ENCODE data around the gene MYO9A. TPM values are rescaled to one million over a fixed set of nuclear protein-coding genes. Genes with fewer than 3 reads are reported as not detected.

The MYO9A gene
- polyA plus RNA-seq, 3 donors, result 32.6 to 38.1 (median 34.2) TPM

- no peak for DNase-seq (ENCODE audit: extremely low read depth in 1 of 11, low read depth in 9 of 11, low spot score in 4 of 11)
Observed at GRCh38 chr15:72146934-72147333, 29.0 kb upstream of the MYO9A start.

- no peak for DNase-seq (ENCODE audit: extremely low read depth in 1 of 11, low read depth in 9 of 11, low spot score in 4 of 11)
Observed at GRCh38 chr15:72146221-72146620, 28.3 kb upstream of the MYO9A start.

DNA sequence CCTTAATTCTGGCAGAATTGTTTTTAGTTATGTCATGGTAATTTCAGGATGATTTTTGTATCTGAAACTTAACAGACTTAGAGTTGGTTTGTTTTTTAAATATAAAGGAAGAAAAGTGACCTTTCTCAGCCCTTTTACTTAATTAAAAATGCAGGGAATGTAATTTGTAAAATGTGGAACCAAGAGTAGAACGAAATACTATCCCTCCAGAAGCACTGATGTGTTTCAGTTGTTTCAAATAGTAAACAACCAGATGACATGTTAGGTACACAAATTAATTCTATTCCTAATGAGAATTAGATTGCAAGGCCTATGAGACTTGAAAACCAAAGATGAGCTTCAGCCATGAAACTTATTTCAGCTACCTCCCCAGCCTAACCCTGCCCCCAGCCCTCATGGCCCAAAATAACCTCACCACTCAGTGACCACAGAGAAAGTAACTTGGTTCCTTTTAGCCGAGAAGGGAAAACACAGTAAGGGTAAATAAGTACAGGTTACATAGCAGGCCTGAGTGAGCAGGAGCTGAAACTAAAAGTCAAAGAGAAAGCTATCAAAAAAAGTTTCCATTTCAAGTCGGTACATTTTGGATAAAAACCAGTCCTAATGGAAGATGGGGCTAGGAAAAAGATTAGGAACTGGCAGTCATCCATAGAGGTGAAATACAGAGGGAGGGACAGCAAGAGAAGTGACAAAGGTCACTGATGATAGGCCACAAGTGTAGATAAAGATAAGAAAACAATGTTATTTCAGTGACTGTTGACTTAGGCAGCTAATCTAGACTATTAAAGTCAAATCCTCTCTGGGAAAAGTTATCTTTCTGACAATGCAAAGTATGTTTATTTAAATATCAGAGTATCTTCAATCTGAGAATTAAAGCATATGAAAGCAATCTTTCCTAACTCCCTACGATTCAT lies 23.5 kb upstream of the MYO9A start:
- no peak for DNase-seq (ENCODE audit: extremely low read depth in 1 of 11, low read depth in 9 of 11, low spot score in 4 of 11)

DNA sequence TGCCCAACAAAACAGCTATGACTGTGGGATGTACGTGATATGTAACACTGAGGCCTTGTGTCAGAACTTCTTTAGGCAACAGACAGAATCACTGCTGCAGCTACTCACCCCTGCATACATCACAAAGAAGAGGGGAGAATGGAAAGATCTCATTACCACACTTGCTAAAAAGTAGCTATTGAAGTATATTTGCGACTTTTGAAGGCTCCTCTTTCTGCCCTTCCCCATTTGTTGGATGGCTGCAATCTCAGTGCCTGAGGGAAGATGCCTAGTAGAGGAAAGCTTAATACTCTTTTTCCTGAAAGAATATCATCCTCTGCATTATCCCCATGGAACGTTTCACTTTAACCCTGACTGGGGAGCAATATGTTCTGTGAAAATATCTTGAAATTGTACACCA lies 22.1 kb upstream of the MYO9A start:
- DNase-seq (ENCODE audit: extremely low read depth in 1 of 11, low read depth in 9 of 11, low spot score in 4 of 11), result no peak

GRCh38 chr15:72139667-72140066 lies 21.7 kb upstream of the MYO9A start:
- no peak for DNase-seq (ENCODE audit: extremely low read depth in 1 of 11, low read depth in 9 of 11, low spot score in 4 of 11)

DNA sequence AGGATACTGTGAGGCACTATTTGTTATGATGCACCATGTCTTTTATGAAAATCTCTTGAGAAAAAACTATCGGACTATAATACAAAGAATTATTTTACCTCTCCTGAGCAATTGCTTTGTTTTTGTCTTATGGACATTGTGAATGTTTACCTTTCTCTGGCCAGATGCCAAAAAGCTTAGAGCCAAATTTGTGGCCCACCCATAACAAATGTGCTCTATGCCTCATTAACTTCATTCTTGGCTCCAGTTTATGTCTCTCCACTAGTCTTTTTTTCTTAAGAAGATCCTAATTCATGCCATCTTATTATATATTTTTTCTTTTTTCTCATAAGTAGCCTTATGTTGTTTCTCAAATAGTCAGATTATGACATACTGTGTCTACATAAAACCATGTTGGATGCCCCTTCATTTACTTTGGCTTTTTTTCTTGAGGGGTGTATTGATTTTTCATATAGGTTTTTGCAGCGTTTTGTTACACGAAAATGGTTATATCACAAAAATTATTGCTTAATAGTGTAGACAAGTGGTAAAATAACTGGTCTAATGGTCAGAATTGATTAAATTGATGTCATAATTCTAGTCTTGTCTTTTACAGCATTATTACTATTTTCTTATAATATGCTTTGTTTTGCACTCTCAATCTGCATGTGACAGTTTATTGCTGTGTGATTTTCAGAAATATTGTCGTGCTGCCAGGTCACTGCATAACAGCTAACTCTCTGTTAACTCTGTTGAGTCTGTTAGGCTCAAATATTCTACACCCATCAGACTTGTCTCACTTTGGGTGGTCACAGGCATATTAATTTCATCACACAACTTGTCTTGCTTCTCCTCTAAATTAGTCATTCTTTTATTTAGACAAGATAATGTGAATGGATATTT lies 18.5 kb upstream of the MYO9A start:
- DNase-seq (ENCODE audit: extremely low read depth in 1 of 11, low read depth in 9 of 11, low spot score in 4 of 11), result peak in 4 of 11 donors; percentile 25 to 46 (median 32)

- no peak for DNase-seq (ENCODE audit: extremely low read depth in 1 of 11, low read depth in 9 of 11, low spot score in 4 of 11)
Observed at GRCh38 chr15:72135719-72136118, 17.8 kb upstream of the MYO9A start.

DNA sequence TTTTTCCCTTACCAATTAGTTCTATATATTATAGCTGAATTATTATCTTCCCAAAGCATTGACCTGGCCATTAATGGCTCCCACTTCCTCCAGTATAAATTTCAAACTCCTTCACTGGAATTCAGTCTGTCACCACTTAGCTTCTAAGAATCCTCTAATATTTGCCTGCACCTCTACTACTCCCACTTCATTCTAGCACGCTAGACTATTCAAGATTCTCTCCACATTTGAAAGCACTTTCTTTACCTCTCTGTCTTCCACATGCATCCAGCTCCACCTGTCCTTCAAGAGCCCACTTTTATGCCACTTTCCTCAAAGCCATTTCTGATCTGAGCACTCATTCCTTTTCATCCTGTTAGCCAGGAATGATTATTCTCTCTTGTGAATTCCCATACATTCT lies 15.3 kb upstream of the MYO9A start:
- DNase-seq (ENCODE audit: extremely low read depth in 1 of 11, low read depth in 9 of 11, low spot score in 4 of 11), result no peak

DNA sequence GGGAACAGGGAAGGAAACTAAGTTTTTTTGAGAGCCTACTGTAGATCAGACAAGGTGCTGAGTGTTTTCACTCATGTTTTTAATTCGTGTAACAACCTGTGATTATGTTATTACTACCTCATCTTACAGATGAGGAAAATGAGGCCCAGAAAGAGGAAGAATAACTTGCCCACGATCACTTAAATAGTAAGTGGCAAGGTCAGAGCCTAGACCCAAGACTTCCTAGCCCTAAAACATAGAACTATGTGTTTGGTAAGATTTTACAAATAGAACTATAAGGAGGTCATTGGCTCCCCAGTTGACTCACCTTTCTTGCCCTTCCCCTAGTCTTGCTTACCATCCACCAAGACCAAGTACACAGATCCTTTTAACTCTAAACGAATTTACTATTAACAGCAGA lies 14.0 kb upstream of the MYO9A start:
- DNase-seq (ENCODE audit: extremely low read depth in 1 of 11, low read depth in 9 of 11, low spot score in 4 of 11), result no peak

DNA sequence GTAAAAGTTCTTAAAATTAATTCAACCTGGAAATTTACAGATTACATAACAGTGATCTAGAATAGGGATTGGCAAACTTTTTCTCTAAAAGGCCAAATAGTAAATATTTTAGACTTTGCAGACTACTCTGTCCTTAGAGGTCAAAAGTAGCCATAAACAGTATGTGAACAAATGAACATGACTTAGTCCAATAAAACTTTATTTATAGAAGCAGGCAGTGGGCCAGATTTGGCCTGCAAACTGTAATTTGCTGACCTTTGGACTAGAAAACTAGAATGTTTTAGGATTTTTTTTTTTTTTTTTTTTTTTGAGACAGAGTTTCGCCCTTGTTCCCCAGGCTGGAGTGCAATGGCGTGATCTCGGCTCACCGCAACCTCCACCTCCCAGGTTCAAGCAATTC lies 12.3 kb upstream of the MYO9A start:
- no peak for DNase-seq (ENCODE audit: extremely low read depth in 1 of 11, low read depth in 9 of 11, low spot score in 4 of 11)

GRCh38 chr15:72128359-72128758 lies 10.4 kb upstream of the MYO9A start:
- DNase-seq (ENCODE audit: extremely low read depth in 1 of 11, low read depth in 9 of 11, low spot score in 4 of 11), result no peak

- DNase-seq (ENCODE audit: extremely low read depth in 1 of 11, low read depth in 9 of 11, low spot score in 4 of 11), result no peak
Observed at GRCh38 chr15:72127724-72128322, 9.9 kb upstream of the MYO9A start.

- DNase-seq (ENCODE audit: extremely low read depth in 1 of 11, low read depth in 9 of 11, low spot score in 4 of 11), result no peak
Observed at GRCh38 chr15:72124218-72124617, 6.3 kb upstream of the MYO9A start.

GRCh38 chr15:72117486-72118016 lies 399 bp downstream of the MYO9A start:
- peak in 10 of 11 donors; percentile 35 to 77 (median 68) for DNase-seq (ENCODE audit: extremely low read depth in 1 of 11, low read depth in 9 of 11, low spot score in 4 of 11)

DNA sequence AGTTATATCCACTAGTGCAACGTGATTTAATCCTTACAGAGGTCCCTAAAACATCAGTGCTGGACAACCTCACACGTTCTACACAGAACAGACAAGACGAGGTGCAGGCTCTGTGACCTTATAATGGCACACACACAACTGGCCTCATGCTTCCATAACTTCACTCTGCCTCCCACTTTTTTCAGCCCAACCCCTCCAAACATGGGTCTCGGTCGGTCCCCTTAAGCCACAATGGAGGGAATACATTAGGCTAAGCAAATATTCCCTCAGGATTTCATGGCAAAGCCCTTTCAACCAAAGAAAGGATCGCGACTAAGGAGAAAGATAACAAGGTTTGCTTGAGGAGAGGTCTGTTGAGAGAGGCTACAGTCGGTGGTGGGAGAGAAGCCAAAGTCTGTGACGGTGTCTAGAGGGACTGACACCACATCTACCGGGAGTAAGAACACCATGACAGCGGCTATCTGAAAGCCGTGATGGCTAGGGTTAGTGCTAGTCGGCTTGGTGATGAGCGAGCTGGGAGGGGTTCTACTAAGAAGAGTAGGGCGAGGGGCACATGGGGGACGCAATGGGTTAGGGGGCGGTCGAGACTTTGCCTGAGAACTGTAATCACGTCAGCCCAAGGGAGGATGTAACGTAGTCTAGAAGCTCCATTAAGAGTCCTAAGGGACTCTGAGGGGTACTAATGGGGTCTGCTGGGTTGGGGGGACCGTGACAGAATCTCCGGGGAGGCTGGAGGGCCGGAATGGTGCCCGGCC lies 1.0 kb downstream of the MYO9A start:
- peak in 7 of 11 donors; percentile 21 to 59 (median 31) for DNase-seq (ENCODE audit: extremely low read depth in 1 of 11, low read depth in 9 of 11, low spot score in 4 of 11)

- no peak for DNase-seq (ENCODE audit: extremely low read depth in 1 of 11, low read depth in 9 of 11, low spot score in 4 of 11)
Observed at GRCh38 chr15:72113347-72114031, 4.5 kb downstream of the MYO9A start.

GRCh38 chr15:72112805-72113204 lies 5.1 kb downstream of the MYO9A start:
- no peak for DNase-seq (ENCODE audit: extremely low read depth in 1 of 11, low read depth in 9 of 11, low spot score in 4 of 11)

- DNase-seq (ENCODE audit: extremely low read depth in 1 of 11, low read depth in 9 of 11, low spot score in 4 of 11), result peak in 5 of 11 donors; percentile 26 to 41 (median 36)
Observed at GRCh38 chr15:72112116-72112515, 5.8 kb downstream of the MYO9A start.
